Gastrocnemius medialis (tissue), 4 donors: ENCODE results near the gene TGFA.

ENCODE experiments used
- POLR2A ChIP-seq, 2 donors: fragments of 450-650 bp; IDR thresholded peaks; one replicate each; pipeline ENCODE4 v1.6.1; 2017; ENCODE audit warnings: antibody characterized with exemption in 2 of 2, mild to moderate bottlenecking in 2 of 2, moderate library complexity in 2 of 2
- TF ChIP-seq, protein P1 (sequence below), 5 experiments: fragments of 450-650 bp in 3 of 5; fragments of 200-600 bp in 2 of 5; sonication (generic) in 2 of 5; IDR thresholded peaks in 4 of 5; conservative IDR thresholded peaks in 1 of 5; 1 replicate in 4 of 5; 2 replicates in 1 of 5; pipeline ENCODE4 v1.5.1; 2016 to 2019; ENCODE audit warnings: antibody characterized with exemption in 5 of 5, mild to moderate bottlenecking in 3 of 5, moderate library complexity in 3 of 5

DNA sequence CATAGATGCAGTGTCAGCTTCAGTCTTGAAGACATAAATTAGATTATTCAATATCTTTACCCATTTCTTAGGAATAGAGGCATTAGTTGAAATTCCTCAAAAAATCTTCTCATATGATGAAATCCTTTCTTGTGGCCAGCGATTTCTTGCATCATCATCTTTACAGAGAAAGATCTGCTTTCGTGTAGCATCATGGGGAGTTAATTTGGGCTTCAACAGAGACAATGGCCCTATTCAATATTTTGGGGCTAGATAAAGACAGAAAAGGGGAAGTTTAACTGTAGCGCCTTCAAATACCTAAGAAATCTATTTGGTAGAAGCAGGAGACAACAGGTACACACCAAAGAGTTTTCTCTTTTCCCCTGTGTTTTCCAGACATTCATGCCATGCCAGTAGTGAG lies 73.8 kb downstream of the TGFA start:
- TF ChIP-seq, protein P1, sequence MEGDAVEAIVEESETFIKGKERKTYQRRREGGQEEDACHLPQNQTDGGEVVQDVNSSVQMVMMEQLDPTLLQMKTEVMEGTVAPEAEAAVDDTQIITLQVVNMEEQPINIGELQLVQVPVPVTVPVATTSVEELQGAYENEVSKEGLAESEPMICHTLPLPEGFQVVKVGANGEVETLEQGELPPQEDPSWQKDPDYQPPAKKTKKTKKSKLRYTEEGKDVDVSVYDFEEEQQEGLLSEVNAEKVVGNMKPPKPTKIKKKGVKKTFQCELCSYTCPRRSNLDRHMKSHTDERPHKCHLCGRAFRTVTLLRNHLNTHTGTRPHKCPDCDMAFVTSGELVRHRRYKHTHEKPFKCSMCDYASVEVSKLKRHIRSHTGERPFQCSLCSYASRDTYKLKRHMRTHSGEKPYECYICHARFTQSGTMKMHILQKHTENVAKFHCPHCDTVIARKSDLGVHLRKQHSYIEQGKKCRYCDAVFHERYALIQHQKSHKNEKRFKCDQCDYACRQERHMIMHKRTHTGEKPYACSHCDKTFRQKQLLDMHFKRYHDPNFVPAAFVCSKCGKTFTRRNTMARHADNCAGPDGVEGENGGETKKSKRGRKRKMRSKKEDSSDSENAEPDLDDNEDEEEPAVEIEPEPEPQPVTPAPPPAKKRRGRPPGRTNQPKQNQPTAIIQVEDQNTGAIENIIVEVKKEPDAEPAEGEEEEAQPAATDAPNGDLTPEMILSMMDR (IDR thresholded peaks at IDR 0.05 in 4 of 5, conservative IDR thresholded peaks at IDR 0.05 in 1 of 5), result no peak
- TF ChIP-seq POLR2A (IDR thresholded peaks at IDR 0.05), result no peak
